K562 (cell line): ENCODE measurements around the gene THAP5. TPM values are rescaled to one million over a fixed set of nuclear protein-coding genes. Genes with fewer than 3 reads are reported as not detected.

Source experiments
- ARNT ChIP-seq, 2 experiments: fragments of 450-650 bp; IDR thresholded peaks; 2 replicates each; pipeline ENCODE4 v1.6.1; 2016; ENCODE audit warnings: mild to moderate bottlenecking in 1 of 2
- BHLHE40 ChIP-seq: IDR thresholded peaks from 2 replicates; pipeline ENCODE4 v1.6.1; 2011; ENCODE audit warnings: low read length, improper control_type of control experiment
- CBX1 ChIP-seq: sonication (generic); IDR thresholded peaks from 2 replicates; pipeline ENCODE4 v1.6.1; 2016; ENCODE audit warnings: antibody characterized with exemption, low read depth, mild to moderate bottlenecking
- E2F3 ChIP-seq: fragments of 250-450 bp; sonication (Bioruptor Pico); IDR thresholded peaks from 2 replicates; pipeline ENCODE4 v1.4.0; 2020; ENCODE audit warnings: mild to moderate bottlenecking
- ELF4 ChIP-seq: fragments of 450-650 bp; formaldehyde crosslinking; IDR thresholded peaks from 2 replicates; pipeline ENCODE4 v1.4.0; 2022; ENCODE audit warnings: missing genetic modification characterization
- HDAC3 ChIP-seq: fragments of 450-650 bp; IDR thresholded peaks from 2 replicates; pipeline ENCODE4 v1.6.1; 2018; ENCODE audit warnings: borderline replicate concordance, mild to moderate bottlenecking, moderate library complexity; ENCODE audit not compliant: partially characterized antibody
- HES1 ChIP-seq: fragments of 450-650 bp; IDR thresholded peaks from 2 replicates; pipeline ENCODE4 v1.6.1; 2016; ENCODE audit warnings: low read depth, mild to moderate bottlenecking, moderate library complexity
- HEY1 ChIP-seq: fragments of 250-450 bp; sonication (Bioruptor Pico); IDR thresholded peaks from 2 replicates; pipeline ENCODE4 v1.5.0; 2020; ENCODE audit warnings: mild to moderate bottlenecking, moderate library complexity, borderline replicate concordance
- MECOM ChIP-seq: fragments of 250-450 bp; sonication (Bioruptor Pico); IDR thresholded peaks from 2 replicates; pipeline ENCODE4 v1.8.0; 2022; ENCODE audit warnings: inconsistent platforms
- MTA2 ChIP-seq: fragments of 450-650 bp; IDR thresholded peaks from 2 replicates; pipeline ENCODE4 v1.6.1; 2016; ENCODE audit warnings: low read depth
- OTX1 ChIP-seq: fragments of 450-650 bp; formaldehyde crosslinking; IDR thresholded peaks from 2 replicates; pipeline ENCODE4 v1.4.0; 2022; ENCODE audit warnings: mild to moderate bottlenecking
- PHB ChIP-seq: fragments of 250-450 bp; sonication (Bioruptor Pico); IDR thresholded peaks from 2 replicates; pipeline ENCODE4 v1.5.0; 2021
- POLR2H ChIP-seq: IDR thresholded peaks from 2 replicates; pipeline ENCODE4 v1.6.1; 2016; ENCODE audit warnings: missing genetic modification characterization, low read depth, mild to moderate bottlenecking, control low read depth, missing compliant biosample characterization, moderate library complexity
- SMARCA4 ChIP-seq: fragments of 450-650 bp; IDR thresholded peaks from 2 replicates; pipeline ENCODE4 v1.6.1; 2016
- SMARCE1 ChIP-seq: fragments of 450-650 bp; IDR thresholded peaks from 2 replicates; pipeline ENCODE4 v1.7.1; 2016; ENCODE audit warnings: mild to moderate bottlenecking
- SUPT5H ChIP-seq: fragments of 450-650 bp; IDR thresholded peaks from 2 replicates; pipeline ENCODE4 v1.6.1; 2016
- TAF9B ChIP-seq: fragments of 450-650 bp; IDR thresholded peaks from 2 replicates; pipeline ENCODE4 v1.6.1; 2018; ENCODE audit warnings: mild to moderate bottlenecking; ENCODE audit not compliant: partially characterized antibody
- THRA ChIP-seq: fragments of 450-650 bp; IDR thresholded peaks from 2 replicates; pipeline ENCODE4 v1.6.1; 2017; ENCODE audit warnings: mild to moderate bottlenecking, moderate library complexity
- TOE1 ChIP-seq, 2 experiments: fragments of 450-650 bp in 1 of 2; sonication (generic) in 1 of 2; formaldehyde crosslinking in 1 of 2; IDR thresholded peaks; 2 replicates each; pipeline versions ENCODE4 v1.7.1 to v1.8.0; 2016 to 2022; ENCODE audit warnings: borderline replicate concordance in 2 of 2, mild to moderate bottlenecking in 2 of 2, antibody characterized with exemption in 1 of 2, inconsistent platforms in 1 of 2, low read depth in 1 of 2, missing genetic modification reagents in 1 of 2, moderate library complexity in 1 of 2
- U2AF2 ChIP-seq: fragments of 200-400 bp; formaldehyde crosslinking; optimal IDR thresholded peaks from 2 replicates; pipeline ENCODE3; 2017; ENCODE audit warnings: low read depth, mild to moderate bottlenecking, low read length
- VEZF1 ChIP-seq: fragments of 200-800 bp; sonication (Bioruptor generic); IDR thresholded peaks from 2 replicates; pipeline ENCODE4 v1.6.1; 2017; ENCODE audit warnings: missing genetic modification characterization, missing compliant biosample characterization
- ZBED1 ChIP-seq: IDR thresholded peaks from 2 replicates; pipeline ENCODE4 v1.6.1; 2014
- polyA plus RNA-seq, 8 experiments: library from polyadenylated mRNA; depleted of rRNA in 4 of 8; stranded (reverse) in 5 of 8; unstranded in 3 of 8; fragments of >200 nt; fragmentation: Nextera tagmentation in 2 of 8; fragmentation: Illumina TruSeq in 1 of 8; extraction: Ambion mirVana in 2 of 8; extraction: Trizol in 1 of 8; gene quantifications; 2 replicates each; pipeline versions ENCODE4 v1.2.1 to v1.2.3, GENCODE V29; 2011 to 2014; ENCODE audit warnings: inconsistent platforms in 1 of 8, missing spikeins in 1 of 8
- total RNA-seq, 7 experiments: library from RNA; depleted of rRNA in 6 of 7; stranded (reverse); fragments of >200 nt in 6 of 7; fragmentation: Illumina TruSeq in 2 of 7; extraction: Trizol in 2 of 7; gene quantifications; 2 replicates each; pipeline versions ENCODE4 v1.2.1 to v1.2.3, GENCODE V29; 2011 to 2021; ENCODE audit warnings: low replicate concordance in 1 of 7
- TF ChIP-seq, protein P1 (sequence below), 2 experiments: fragments of 450-650 bp; IDR thresholded peaks; 2 replicates each; pipeline ENCODE4 v1.6.1; 2016
- TF ChIP-seq, protein P2 (sequence below): fragments of 450-650 bp; IDR thresholded peaks from 2 replicates; pipeline ENCODE4 v1.6.1; 2016; ENCODE audit warnings: missing biosample characterization, missing genetic modification characterization
- TF ChIP-seq, protein P3 (sequence below): fragments of 250-450 bp; sonication (Bioruptor Pico); IDR thresholded peaks from 2 replicates; pipeline ENCODE4 v1.9.0; 2021; ENCODE audit warnings: mild to moderate bottlenecking

Gene THAP5
- total and polyA plus RNA-seq, 9 of the 15 experiments (the other 6 are each of a cell fraction or from before 2014, with no cell fraction given), result 16.5 to 58.1 (median 28.2) TPM

DNA sequence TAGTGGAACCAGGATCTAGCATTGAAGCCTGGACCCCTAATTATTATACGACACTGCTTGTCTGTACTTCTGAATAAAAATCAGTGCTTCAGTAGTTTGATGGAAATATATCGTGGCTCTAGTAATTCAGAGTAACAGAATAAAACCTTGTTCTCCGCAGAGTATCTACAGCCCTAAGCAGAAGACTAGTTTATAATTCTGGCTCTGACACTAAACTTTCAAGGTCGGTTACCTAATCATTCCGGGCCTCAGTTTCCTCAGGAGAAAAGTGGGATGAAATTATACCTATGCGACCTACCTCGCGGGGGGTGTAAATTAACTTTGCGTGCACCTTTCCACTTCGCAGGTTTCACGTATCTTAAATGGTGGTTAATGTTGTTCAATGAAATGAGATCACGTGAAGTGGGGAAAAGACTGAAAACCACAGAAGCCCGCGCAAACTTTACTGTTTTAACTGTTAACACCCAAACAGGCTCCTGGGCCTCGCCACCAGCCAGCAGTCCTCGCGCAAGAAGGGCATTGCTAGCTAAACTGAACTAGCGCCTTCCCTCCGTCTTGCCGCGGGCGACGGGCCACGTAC, 615 bp downstream of the THAP5 start (continued):
- TF ChIP-seq, protein P1, sequence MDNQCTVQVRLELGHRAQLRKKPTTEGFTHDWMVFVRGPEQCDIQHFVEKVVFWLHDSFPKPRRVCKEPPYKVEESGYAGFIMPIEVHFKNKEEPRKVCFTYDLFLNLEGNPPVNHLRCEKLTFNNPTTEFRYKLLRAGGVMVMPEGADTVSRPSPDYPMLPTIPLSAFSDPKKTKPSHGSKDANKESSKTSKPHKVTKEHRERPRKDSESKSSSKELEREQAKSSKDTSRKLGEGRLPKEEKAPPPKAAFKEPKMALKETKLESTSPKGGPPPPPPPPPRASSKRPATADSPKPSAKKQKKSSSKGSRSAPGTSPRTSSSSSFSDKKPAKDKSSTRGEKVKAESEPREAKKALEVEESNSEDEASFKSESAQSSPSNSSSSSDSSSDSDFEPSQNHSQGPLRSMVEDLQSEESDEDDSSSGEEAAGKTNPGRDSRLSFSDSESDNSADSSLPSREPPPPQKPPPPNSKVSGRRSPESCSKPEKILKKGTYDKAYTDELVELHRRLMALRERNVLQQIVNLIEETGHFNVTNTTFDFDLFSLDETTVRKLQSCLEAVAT (IDR thresholded peaks at IDR 0.05), result no peak; a peak in 1 of 4 replicates
- TF ChIP-seq HDAC3 (peak; percentile 15), OTX1 (0 out of 2 replicates have a peak, but pooled peaks have one; percentile 40), MTA2 (no peak), HEY1 (CRISPR knock-in tag) (no peak), BHLHE40 (peak; percentile 73; the same call in 1 of the 2 replicates), PHB (CRISPR knock-in tag) (no peak), MECOM (CRISPR knock-in tag) (no peak), SMARCE1 (0 out of 2 replicates have a peak, but pooled peaks have one; percentile 48), CBX1 (no peak), THRA (no peak), TOE1 (IDR thresholded peaks at IDR 0.05; ENCODE audit: borderline replicate concordance) (no peak), TOE1 (CRISPR knock-in tag; IDR thresholded peaks at IDR 0.05; ENCODE audit: borderline replicate concordance, low read depth) (peak; percentile 15; the same call in 1 of the 2 replicates), ELF4 (CRISPR knock-in tag) (0 out of 2 replicates have a peak, but pooled peaks have one; percentile 42), TAF9B (no peak), POLR2H (tag) (no peak), ZBED1 (no peak), ARNT (IDR thresholded peaks at IDR 0.05) (no peak), SUPT5H (no peak), E2F3 (CRISPR knock-in tag) (peak; percentile 87), VEZF1 (CRISPR knock-in tag) (no peak), SMARCA4 (peak; percentile 46), U2AF2 (no peak), HES1 (no peak)
- TF ChIP-seq, protein P2, sequence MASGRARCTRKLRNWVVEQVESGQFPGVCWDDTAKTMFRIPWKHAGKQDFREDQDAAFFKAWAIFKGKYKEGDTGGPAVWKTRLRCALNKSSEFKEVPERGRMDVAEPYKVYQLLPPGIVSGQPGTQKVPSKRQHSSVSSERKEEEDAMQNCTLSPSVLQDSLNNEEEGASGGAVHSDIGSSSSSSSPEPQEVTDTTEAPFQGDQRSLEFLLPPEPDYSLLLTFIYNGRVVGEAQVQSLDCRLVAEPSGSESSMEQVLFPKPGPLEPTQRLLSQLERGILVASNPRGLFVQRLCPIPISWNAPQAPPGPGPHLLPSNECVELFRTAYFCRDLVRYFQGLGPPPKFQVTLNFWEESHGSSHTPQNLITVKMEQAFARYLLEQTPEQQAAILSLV, result no peak
- TF ChIP-seq, protein P3, sequence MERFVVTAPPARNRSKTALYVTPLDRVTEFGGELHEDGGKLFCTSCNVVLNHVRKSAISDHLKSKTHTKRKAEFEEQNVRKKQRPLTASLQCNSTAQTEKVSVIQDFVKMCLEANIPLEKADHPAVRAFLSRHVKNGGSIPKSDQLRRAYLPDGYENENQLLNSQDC (CRISPR knock-in tag), result no peak
